Activated naive CD4-positive, alpha-beta T cell treated with anti-CD3 and anti-CD28 coated beads, Interleukin-2, amount 50 U/mL, for 24 hours (primary cell): ENCODE measurements around the gene MAP4K3.

Experiments used
- H3K27ac Mint-ChIP-seq: one replicate; pipeline ENCODE4 v1.8.0; 2021; ENCODE audit warnings: mild to moderate bottlenecking, mixed read lengths
- H3K27me3 Mint-ChIP-seq: one replicate; pipeline ENCODE4 v1.8.0; 2021; ENCODE audit warnings: mixed read lengths
- H3K36me3 Mint-ChIP-seq: one replicate; pipeline ENCODE4 v1.8.0; 2021; ENCODE audit warnings: mixed read lengths
- H3K4me1 Mint-ChIP-seq: one replicate; pipeline ENCODE4 v1.8.0; 2021; ENCODE audit warnings: mixed read lengths
- H3K4me3 Mint-ChIP-seq: one replicate; pipeline ENCODE4 v1.8.0; 2021; ENCODE audit warnings: mild to moderate bottlenecking, mixed read lengths
- H3K9me3 Mint-ChIP-seq: one replicate; pipeline ENCODE4 v1.8.0; 2021; ENCODE audit warnings: mixed read lengths

MAP4K3 gene

GRCh38 chr2:39455826-39456225, 18.7 kb upstream of the MAP4K3 start:
- H3K27me3 Mint-ChIP-seq: no peaks in the 10 kb centered on the region
- no peak overlapping the region for H3K27ac Mint-ChIP-seq
- H3K36me3 Mint-ChIP-seq: peaks cover 24% of the 10 kb centered on the region
- no peaks in the 10 kb centered on the region for H3K4me1 Mint-ChIP-seq
- no peaks in the 10 kb centered on the region for H3K9me3 Mint-ChIP-seq
- H3K4me3 Mint-ChIP-seq: no peak overlapping the region

- H3K27ac Mint-ChIP-seq: no peak overlapping the region
- no peak overlapping the region for H3K4me3 Mint-ChIP-seq
- H3K9me3 Mint-ChIP-seq: no peaks in the 10 kb centered on the region
- no peaks in the 10 kb centered on the region for H3K4me1 Mint-ChIP-seq
- H3K27me3 Mint-ChIP-seq: no peaks in the 10 kb centered on the region
- peaks cover 15% of the 10 kb centered on the region for H3K36me3 Mint-ChIP-seq
Observed at GRCh38 chr2:39452396-39452795, 15.3 kb upstream of the MAP4K3 start.

GRCh38 chr2:39451954-39452353, 14.9 kb upstream of the MAP4K3 start:
- Mint-ChIP-seq H3K27ac (no peak overlapping the region), H3K4me3 (no peak overlapping the region), H3K4me1 (no peaks in the 10 kb centered on the region), H3K27me3 (no peaks in the 10 kb centered on the region), H3K36me3 (peaks cover 13% of the 10 kb centered on the region), H3K9me3 (no peaks in the 10 kb centered on the region)

GRCh38 chr2:39448169-39448502, 11.1 kb upstream of the MAP4K3 start:
- Mint-ChIP-seq H3K9me3 (peaks cover under 1% of the 10 kb centered on the region), H3K4me3 (no peak overlapping the region), H3K4me1 (no peaks in the 10 kb centered on the region), H3K27me3 (no peaks in the 10 kb centered on the region), H3K36me3 (peaks cover 10% of the 10 kb centered on the region), H3K27ac (no peak overlapping the region)

- no peak overlapping the region for H3K4me3 Mint-ChIP-seq
- no peaks in the 10 kb centered on the region for H3K4me1 Mint-ChIP-seq
- no peaks in the 10 kb centered on the region for H3K27me3 Mint-ChIP-seq
- H3K36me3 Mint-ChIP-seq: peaks cover 14% of the 10 kb centered on the region
- H3K27ac Mint-ChIP-seq: no peak overlapping the region
- H3K9me3 Mint-ChIP-seq: peaks cover 4% of the 10 kb centered on the region
Observed at GRCh38 chr2:39447266-39448168, 10.4 kb upstream of the MAP4K3 start.

- no peak overlapping the region for H3K4me3 Mint-ChIP-seq
- no peaks in the 10 kb centered on the region for H3K4me1 Mint-ChIP-seq
- no peaks in the 10 kb centered on the region for H3K27me3 Mint-ChIP-seq
- H3K27ac Mint-ChIP-seq: no peak overlapping the region
- peaks cover 16% of the 10 kb centered on the region for H3K36me3 Mint-ChIP-seq
- peaks cover 4% of the 10 kb centered on the region for H3K9me3 Mint-ChIP-seq
Observed at GRCh38 chr2:39445934-39446333, 8.8 kb upstream of the MAP4K3 start.

- Mint-ChIP-seq H3K4me1 (peaks cover 14% of the 10 kb centered on the region), H3K36me3 (peaks cover 16% of the 10 kb centered on the region), H3K9me3 (peaks cover 4% of the 10 kb centered on the region)
Observed at GRCh38 chr2:39443009-39443408, 5.9 kb upstream of the MAP4K3 start.

GRCh38 chr2:39437522-39438296, 624 bp upstream of the MAP4K3 start:
- peaks cover 6% of the 10 kb centered on the region for H3K36me3 Mint-ChIP-seq
- H3K4me3 Mint-ChIP-seq: peak overlapping the region; percentile 86
- peaks cover 54% of the 10 kb centered on the region for H3K4me1 Mint-ChIP-seq
- no peaks in the 10 kb centered on the region for H3K9me3 Mint-ChIP-seq
- no peaks in the 10 kb centered on the region for H3K27me3 Mint-ChIP-seq
- H3K27ac Mint-ChIP-seq: peak overlapping the region; percentile 65

More at GRCh38 chr2:39443009-39443408, 5.9 kb upstream of the MAP4K3 start:
- H3K4me3 Mint-ChIP-seq: no peak overlapping the region
- peak overlapping the region; percentile 36 for H3K27ac Mint-ChIP-seq
- H3K27me3 Mint-ChIP-seq: no peaks in the 10 kb centered on the region

GRCh38 chr2:39435741-39436591, 1.1 kb downstream of the MAP4K3 start:
- Mint-ChIP-seq H3K4me1 (peaks cover 72% of the 10 kb centered on the region), H3K27ac (peak overlapping the region; percentile 88), H3K4me3 (peak overlapping the region; percentile 97), H3K36me3 (no peaks in the 10 kb centered on the region), H3K27me3 (no peaks in the 10 kb centered on the region), H3K9me3 (no peaks in the 10 kb centered on the region)

GRCh38 chr2:39435234-39435633, 1.9 kb downstream of the MAP4K3 start:
- Mint-ChIP-seq H3K4me3 (peak overlapping the region; percentile 97), H3K36me3 (no peaks in the 10 kb centered on the region), H3K27ac (peak overlapping the region; percentile 12), H3K4me1 (peaks cover 79% of the 10 kb centered on the region), H3K9me3 (no peaks in the 10 kb centered on the region), H3K27me3 (no peaks in the 10 kb centered on the region)

- peaks cover 3% of the 10 kb centered on the region for H3K36me3 Mint-ChIP-seq
- H3K4me1 Mint-ChIP-seq: peaks cover 80% of the 10 kb centered on the region
- H3K4me3 Mint-ChIP-seq: no peak overlapping the region
- no peak overlapping the region for H3K27ac Mint-ChIP-seq
- no peaks in the 10 kb centered on the region for H3K27me3 Mint-ChIP-seq
- H3K9me3 Mint-ChIP-seq: no peaks in the 10 kb centered on the region
Observed at GRCh38 chr2:39434233-39434897, 2.7 kb downstream of the MAP4K3 start.

- peak overlapping the region; percentile 12 for H3K4me3 Mint-ChIP-seq
- H3K9me3 Mint-ChIP-seq: no peaks in the 10 kb centered on the region
- H3K4me1 Mint-ChIP-seq: peaks cover 77% of the 10 kb centered on the region
- H3K27ac Mint-ChIP-seq: no peak overlapping the region
- H3K36me3 Mint-ChIP-seq: peaks cover 3% of the 10 kb centered on the region
- no peaks in the 10 kb centered on the region for H3K27me3 Mint-ChIP-seq
Observed at GRCh38 chr2:39433586-39434195, 3.4 kb downstream of the MAP4K3 start.

- Mint-ChIP-seq H3K4me3 (no peak overlapping the region), H3K9me3 (no peaks in the 10 kb centered on the region), H3K27me3 (no peaks in the 10 kb centered on the region), H3K36me3 (peaks cover 3% of the 10 kb centered on the region), H3K4me1 (peaks cover 74% of the 10 kb centered on the region), H3K27ac (no peak overlapping the region)
Observed at GRCh38 chr2:39432701-39433100, 4.4 kb downstream of the MAP4K3 start.

- peaks cover 83% of the 10 kb centered on the region for H3K4me1 Mint-ChIP-seq
- H3K36me3 Mint-ChIP-seq: peaks cover 3% of the 10 kb centered on the region
- H3K9me3 Mint-ChIP-seq: no peaks in the 10 kb centered on the region
- no peaks in the 10 kb centered on the region for H3K27me3 Mint-ChIP-seq
- no peak overlapping the region for H3K4me3 Mint-ChIP-seq
- H3K27ac Mint-ChIP-seq: peak overlapping the region; percentile 86
Observed at GRCh38 chr2:39431592-39432316, 5.3 kb downstream of the MAP4K3 start.
